Thyroid gland (tissue), 4 donors: Measurements from ENCODE around the gene MAMSTR.

Experiments
- CTCF ChIP-seq, 6 experiments: fragments of 200-600 bp in 3 of 6; fragments of 450-650 bp in 3 of 6; sonication (generic) in 3 of 6; IDR thresholded peaks; one replicate each; pipeline ENCODE4 v1.5.1; 2016 to 2019; ENCODE audit warnings: antibody characterized with exemption in 6 of 6, mild to moderate bottlenecking in 2 of 6, inconsistent platforms in 1 of 6, moderate library complexity in 1 of 6
- POLR2A ChIP-seq, 2 donors: fragments of 450-650 bp; IDR thresholded peaks; one replicate each; pipeline ENCODE4 v1.6.1; 2017; ENCODE audit warnings: antibody characterized with exemption in 2 of 2, mild to moderate bottlenecking in 2 of 2, moderate library complexity in 1 of 2

- TF ChIP-seq CTCF (IDR thresholded peaks at IDR 0.05): no peak
- TF ChIP-seq POLR2A (IDR thresholded peaks at IDR 0.05): no peak
These were observed 18.0 kb upstream of the MAMSTR start for GRCh38 chr19:48737360-48737998.
